Measurements from ENCODE around the gene UBN1.

DNA sequence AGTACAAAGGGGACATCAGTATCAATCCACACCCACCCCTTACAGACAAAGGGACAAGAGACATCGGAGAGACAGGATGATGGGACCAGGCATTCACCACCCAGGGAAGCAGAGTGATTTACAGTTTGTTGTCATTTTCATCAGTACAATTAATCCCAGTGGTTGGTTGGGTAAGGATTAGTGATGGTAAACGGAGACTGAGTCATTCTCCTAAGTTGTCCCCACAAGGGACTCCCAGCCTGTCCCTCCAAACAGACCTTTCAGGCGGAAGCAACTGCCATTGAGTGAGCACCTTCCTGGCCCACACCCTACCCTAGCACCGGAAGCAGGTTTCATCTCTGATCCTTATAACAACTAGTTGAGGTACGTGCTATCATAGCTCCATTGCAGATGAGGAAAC is 78.5 kb downstream of the UBN1 start:
- TF ChIP-seq CTCF (IDR thresholded peaks at IDR 0.05) (no peak), POLR2A (IDR thresholded peaks at IDR 0.05) (no peak)
